GM18519 (cell line): ENCODE measurements around the gene C5orf47.
"Not testable (repeated sequence)": the region's sequence is repeated elsewhere in the genome, so short reads cannot be mapped to it uniquely, and the experiment has no call there.

Experiments used
- ATAC-seq: cut with Tn5 transposase; IDR thresholded peaks from one replicate; pipeline ENCODE4 v1.9.1; 2021; ENCODE audit warnings: mild to moderate bottlenecking, moderate library complexity; ENCODE audit not compliant: unreplicated experiment, low FRiP score

Gene C5orf47

DNA sequence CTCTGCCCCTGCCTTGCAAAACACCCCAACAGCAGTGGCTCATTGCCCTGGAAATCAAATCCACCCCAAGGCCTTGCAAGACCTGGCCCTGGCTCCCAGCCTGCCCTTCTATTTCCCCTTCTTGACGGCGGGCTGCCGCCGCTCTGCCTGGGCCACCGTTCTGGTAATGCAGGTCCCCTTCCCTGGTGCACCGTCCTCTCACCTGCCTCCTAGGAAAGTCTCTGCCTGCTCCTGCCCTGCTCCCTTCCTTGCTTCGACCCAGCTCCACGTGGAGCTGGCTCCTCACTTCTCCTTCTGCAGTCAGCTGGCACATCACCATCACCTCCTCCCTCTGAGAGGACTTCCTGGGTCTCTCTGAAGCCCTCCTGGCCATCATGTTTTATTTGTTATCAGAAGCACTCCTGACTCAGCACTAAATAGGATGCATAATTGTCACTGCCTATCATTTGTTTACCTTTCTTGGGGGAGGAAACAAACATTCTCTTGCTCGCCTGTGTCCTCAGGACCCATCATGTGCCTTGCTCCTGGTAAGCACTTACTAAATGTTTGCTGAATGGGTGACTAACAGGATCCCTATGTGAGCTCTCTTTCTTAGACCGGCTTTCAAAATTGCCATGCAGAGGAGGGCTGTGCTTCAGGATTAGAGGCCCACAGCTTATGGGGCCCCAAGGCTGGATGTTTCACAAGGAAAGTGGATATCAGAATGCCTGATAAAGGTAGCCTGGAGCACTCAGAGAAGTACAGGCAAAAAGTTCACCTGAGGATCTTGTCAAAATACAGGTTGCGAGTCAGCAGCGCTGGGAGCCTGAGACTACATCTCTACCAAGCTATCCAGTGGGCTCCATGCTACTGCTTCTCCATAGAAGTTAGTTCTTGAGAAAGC lies 19.6 kb upstream of the C5orf47 start:
- no peak for ATAC-seq

DNA sequence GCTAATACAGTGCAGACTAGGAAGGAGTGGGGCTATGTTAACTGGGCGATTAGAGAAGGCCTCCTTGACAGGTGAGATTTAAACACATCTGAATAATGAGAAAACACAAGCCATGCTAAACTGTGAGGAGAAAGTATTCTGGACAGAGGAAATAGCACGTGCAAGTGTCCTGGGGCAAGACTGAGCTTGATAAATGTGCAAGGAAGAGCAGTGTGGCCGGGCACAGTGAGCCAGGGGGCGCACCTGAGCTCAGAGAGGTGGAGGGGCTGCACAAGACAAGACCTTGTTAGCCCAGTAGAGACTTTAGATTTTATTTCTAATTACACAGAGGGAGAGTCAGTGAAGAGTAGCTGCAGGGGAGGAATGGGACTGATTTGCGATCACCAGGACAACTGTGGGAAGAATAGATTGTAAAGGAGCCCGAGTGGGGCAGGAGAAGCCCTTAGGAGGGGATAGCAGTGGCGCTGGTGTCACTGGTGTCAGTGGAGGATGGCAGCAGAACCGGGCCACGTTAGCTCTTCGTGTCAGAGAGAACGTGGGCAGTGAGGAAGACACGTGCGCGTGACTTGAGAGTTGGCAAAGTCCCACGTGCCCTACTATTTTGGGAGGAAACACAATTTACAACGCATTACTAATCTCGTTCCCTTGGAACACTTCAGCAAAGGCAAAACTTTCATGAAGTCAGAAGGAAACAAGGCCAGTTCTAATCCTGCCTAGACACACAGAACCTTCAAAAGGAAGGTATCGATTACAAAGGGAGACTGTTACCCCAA lies 17.9 kb upstream of the C5orf47 start:
- ATAC-seq, result no peak

DNA sequence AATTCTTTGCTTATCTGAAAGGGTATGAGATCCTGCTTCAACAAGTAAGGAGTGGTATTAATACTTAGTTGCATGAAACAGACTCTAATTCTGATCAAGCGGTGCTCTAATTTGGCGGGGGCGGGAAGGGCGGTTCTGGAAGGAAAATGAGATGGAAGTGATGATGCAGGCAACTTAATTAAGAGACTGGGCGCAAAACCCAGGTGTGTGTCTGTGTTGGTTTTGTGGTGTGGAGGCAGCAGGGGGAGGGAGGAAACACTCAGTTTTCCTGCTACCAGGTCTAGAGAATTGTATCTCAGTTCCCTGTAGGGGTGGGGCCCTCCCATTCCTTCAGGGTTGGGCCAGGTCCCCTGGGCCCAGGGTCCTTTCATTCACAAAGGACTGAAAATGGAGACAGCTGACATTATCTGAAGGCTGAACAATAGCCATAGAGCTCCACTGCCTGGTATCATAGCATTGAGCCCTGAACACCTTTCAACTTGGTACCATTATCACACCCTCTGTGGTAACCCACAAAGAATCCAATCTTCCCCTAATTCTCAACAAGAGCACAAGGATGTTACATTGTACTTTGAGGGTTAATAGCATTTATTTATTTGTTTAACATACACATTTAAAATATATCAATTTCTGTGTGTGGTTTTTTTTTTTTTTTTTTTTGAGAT lies 17.2 kb upstream of the C5orf47 start:
- ATAC-seq, result no peak

DNA sequence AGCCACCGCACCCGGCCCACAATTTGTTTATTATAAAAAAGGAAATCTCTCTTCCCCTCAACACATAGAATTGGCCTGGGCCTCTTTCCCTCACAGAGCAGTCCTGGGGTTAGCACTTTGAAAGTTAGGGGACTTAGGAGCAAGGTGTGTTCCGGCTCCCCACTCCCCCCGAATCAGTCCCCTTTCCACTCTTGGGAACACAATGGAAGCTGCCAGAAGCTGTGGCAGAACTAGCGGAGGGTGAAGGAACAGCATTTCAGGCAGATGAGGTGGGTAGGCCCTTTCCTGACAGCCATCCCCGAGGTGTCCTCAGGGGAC lies 16.4 kb upstream of the C5orf47 start:
- ATAC-seq, result no peak

DNA sequence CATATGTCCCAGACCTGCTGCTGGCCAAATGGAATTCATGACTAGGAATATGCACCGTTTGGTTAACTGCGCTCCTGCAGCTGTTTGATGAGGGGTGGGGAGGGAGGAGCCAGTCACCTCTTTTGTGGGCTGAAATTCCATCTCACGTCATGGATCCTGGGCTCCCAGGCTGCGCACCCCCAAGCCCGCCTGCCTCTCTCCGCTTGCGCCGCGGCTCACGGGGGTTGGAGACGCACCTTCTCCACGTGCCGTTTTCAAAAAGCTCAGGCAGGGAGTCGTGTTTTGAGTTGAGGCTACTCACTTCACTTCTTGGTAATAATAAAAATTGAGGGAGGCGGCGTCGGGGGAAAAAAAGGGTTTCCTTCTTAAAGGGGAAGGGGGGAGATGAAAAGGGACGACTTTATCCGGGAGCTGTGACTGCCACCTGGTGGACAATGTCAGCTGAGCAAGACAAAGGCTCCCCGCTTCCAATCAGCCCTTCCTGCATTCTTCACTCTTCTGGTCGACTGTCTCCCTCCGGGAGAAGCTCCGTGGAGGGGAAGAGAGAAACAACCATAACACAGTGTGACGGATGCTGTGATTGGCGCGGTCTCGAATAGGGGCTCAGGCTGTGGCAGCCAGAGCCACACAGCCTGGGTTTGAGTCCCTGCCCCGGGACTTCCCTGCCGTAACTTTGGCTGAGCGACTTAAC lies 15.9 kb upstream of the C5orf47 start:
- no peak for ATAC-seq

DNA sequence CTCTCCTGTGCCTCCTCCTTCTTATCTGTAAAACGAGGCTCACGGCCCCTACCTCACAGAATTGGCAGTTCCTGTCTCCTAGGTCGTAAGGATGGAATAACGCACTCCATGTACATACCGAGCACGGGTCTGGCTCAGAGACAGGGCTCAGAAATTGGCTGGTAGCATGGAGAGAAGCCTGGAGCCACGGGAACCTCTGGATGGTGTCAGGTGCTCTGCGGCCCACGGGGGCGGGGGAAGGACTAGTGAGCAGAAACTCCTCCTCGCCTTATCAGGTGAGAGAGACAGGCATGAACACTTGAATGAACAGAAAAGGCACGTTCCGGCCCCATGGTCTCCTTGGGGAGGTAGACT lies 15.4 kb upstream of the C5orf47 start:
- ATAC-seq, result no peak

DNA sequence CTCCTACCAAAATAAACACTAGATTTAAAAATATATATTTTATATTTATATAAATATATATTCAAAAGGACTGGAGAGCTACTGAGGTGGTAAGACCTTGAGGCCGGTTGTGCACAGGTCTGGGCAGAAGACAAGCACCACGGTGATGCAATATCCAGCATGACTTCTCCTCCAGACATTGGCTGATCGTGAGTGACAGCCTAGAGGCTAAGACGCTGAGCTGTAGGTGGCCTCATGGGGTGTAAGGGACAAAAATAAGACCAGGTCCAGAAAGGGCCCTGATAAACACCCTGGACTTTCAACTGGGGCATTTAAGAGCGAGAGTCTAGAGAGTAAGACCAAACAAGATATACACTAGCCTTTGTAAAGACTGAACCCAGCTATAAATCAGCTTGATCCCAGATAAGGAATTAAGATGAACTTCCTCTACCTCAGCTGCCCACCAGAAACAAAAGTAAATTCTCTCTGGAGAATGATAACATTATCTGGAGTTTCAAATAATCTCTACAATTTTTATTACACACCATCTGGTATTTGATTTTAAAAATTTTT lies 14.2 kb upstream of the C5orf47 start:
- no peak for ATAC-seq

DNA sequence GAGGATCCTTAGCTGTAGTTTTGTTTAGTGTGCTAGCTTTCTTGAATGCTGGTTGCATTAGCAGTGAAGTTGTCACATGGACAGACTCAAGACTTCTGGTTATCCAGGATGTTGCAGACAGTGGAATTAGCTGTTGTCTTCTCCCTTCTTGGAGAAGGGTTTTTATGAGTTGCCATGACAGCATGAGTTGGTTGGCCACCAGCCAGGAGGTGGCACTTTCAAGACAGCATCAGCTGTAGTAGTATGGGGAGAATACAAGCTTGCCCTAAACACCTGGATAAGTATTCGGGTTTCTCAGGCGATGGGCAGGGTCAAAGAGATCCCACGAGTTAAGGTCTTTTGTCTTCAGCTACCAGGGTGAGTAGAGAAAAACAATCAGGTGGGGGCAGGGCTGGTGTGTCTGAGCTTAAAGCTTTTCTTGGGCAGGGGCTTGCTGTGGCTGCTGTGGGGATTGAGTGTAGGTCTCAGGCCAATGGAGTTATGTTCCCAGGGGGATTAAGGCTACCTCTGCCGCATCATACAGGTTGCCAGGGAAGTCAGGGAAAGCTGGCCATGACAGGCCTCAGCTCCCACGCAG lies 7.7 kb upstream of the C5orf47 start:
- ATAC-seq, result no peak

DNA sequence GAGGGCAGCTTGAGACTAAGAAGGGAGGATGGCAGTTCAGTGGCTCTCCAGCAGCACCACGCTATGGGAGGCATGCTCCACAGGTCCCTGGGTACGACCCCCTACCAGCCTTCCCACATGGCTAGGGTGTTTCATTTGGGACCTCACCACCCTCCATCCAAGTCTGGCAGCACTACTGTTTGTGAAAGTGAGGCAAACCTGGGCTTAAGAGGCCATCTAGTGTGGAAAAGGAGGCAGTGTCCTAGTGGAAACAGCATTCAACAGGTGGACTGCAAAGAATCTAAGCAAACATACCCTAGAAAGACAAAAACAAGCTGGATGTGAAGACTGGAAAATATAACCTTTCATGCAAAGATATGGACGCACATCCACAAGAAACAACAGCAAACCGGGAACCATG lies 4.8 kb upstream of the C5orf47 start:
- ATAC-seq, result no peak

DNA sequence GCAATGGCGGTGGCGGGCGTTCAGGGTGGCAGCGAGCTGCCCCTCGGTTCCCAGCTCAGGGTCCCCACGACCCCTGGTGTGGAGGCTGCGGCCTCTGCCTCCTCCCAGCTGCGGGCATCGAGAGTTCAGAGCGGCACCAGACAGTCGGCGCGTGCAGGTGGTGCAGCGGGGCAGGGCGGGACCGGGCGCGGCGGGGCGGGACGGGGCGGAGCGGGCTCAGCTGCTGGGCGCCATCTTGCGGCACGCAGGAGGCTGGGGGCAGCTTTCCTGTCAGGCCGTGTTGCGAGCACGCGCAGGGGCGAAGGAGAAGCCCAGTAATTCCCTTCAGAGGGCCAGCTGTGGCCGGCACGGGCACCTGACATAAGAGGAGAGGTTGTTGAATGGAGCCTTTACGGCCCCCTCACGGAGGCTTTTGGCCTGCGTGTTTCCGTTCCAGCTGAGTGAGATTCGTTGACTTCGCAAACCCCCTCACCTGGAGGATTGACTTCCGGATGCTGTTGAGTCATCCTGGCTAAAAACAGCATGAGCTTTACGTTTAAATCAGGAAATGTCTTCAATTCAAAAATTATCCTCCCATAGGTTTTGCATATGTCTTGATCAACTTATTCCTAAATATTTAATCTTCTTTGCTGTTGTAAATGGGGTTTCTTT lies 587 bp downstream of the C5orf47 start:
- no peak for ATAC-seq

DNA sequence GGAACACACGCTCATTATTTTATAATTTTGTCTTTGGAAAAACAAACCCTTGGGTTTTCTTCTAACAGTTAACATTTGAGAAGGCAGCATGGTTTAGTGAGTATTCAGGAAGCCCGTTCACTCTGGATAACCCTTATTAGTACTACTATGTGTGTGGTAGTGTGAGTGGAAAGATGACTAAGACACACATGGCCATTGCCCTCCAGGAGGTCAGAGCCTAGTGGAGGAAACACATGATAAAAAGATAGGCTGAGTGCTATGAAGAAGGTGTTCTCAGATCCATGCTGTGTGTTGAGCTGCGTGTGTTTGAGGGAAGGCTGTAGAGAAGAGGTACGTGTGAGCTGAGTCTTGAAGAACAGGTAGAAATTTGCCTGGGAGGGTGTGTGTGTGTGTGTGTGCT lies 8.4 kb downstream of the C5orf47 start:
- ATAC-seq, result no peak

DNA sequence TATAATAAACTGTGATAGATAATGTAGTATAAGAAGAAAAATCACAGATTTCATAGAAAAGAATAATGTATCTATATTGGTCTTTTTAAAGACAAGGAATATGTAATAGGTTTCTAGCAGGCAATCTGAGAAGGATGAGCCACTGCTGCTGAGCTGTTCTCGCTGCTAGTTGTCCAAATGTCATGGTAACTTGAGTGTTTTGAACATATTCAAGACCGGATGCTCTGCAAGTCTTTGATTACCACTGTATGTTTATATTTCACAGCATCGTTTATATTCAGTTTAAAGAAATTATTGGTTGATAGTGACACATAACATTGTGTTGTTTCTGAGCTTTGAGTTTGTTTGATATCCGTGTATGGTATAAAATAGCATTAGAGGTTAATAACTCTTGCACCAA lies 9.6 kb downstream of the C5orf47 start:
- ATAC-seq, result no peak

DNA sequence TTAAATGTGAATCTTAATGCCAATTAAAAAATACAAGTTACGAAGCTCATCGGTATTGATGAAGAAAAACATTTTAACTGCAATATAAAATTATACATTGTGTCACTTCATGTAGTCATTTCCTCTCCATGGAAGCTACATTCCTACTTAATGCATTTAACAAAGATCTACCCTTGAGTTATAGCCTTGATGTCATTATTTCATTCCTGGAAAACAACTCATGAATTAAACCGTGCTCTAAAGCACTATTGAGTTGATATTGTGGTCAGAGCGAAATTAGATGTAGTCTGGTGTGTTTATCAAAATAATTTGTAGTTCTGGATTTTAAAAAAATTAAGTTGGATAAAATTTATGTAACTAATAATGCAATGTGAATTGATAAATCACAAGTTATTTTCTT lies 11.1 kb downstream of the C5orf47 start:
- no peak for ATAC-seq

DNA sequence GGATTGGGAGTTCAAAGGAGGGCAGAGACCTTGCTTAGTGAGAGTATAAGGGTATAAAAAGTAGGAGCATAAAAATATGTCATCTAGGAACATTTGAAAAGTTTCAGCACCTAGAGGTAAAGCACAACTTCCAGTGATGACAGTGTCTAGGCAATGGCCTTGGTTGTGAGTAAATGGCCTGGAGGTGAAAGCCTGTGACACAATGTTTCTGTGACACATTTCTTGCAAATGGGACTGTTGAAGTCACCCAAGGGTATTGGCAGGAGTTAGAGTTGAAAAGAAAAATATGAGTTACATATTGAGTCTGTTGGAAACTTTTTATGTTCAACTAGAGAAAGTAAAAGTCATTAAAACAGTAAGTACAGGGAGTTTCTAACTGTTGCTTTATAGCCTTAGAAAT lies 14.8 kb downstream of the C5orf47 start:
- ATAC-seq, result no peak

DNA sequence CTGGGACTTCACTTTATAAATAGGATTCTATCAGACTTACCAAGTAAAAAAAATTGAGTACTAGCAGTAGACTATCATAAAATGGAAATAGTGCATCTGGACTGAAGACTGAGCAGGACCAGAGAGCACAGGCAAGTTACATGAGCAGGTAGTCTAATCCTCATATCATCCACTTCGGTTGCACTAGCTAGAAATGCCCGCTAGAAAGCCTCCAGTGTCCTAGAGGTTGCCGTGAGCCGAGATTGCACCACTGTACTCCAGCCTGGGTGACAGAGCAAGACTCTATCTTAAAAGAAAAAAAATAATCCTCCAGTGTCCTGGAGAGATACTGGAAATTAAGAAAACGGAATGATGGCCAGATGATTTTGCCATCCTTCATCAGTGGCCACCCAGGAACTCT lies 20.0 kb downstream of the C5orf47 start:
- no peak for ATAC-seq

DNA sequence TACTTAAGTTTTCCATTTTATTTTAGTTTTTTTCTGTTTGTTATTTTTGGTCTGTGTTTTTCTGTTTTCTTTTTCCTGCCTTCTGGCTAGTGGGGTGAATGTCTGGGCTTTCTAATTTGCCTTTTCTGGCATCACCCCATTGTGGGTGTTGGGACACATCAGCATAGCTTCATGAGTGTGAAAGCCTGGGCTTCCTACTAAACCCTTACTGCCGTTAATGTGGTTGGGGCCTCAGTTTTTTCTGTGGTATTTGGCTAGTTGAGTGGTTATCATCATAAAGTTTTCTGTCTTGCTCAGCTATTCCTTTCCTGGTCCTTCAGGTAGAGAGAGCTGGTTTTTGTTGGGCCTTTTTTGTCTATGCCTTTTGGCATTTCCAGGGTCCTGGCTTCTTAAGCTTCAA lies 21.4 kb downstream of the C5orf47 start:
- no peak for ATAC-seq

DNA sequence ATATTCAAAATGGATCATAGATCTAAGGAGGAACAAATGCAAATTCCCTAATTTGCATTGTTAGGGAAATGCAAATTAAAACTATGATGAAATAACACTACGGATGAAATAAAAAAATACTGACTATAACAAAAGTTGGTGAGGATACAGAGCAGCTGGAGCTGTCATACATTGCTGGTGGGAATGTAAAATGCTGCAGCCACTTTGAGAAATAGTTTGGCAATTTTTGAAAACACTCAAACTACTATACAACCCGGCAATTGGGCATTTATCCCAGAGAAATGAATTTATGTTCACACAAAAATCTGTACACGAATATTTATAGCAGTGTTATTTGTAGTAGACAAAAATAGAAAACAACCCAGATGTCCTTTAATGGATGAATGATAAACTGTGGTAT lies 22.5 kb downstream of the C5orf47 start:
- ATAC-seq, result no peak

DNA sequence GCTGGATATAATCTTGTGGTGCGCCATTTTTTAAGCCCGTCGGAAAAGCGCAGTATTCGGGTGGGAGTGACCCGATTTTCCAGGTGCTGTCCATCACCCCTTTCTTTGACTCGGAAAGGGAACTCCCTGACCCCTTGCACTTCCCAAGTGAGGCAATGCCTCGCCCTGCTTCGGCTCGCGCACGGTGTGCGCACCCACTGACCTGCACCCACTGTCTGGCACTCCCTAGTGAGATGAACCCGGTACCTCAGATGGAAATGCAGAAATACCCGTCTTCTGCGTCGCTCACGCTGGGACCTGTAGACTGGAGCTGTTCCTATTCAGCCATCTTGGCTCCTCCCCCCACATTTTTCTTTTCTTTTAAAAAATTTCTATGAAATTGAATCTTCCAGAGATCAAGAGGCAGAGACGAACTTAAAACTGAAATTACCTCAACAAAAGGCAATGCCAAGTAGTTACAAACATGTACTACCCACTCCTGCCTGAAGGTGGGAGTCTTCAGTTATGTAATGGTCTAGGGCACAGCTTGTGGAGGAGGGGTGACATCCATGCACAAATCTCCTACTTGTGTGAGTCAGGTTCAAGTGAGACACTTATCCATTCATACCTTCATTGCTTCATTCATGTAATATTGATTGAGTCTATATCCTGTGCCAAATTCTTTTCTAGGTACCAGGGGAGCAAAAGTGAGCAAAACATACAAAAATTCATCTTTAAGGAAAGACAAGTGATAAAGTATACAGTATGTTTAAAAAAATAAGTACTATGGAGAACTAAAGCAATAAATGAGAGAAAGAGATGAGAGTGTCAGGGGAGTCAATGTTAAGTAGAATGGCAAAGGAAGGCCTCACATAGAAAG lies 31.3 kb downstream of the C5orf47 start:
- not testable (repeated sequence) for ATAC-seq

DNA sequence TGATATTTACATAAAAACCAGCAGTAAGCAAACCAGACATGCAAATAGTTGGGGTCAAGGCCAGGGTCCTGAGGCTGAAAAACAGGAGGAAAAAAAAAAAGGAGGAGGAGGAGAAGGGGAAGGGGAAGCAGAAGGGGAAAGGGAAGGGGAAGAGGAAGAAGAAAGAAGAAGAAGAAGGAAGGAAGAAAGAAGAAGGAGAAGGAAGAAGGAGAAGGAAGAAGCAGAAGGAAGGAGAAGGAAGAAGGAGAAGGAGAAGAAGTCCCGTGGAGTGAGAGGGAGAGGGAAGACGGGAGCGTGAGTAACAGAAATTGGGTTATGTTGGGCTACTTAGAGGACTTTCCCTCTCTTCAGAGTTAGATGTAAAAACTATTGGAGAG lies 31.9 kb downstream of the C5orf47 start:
- ATAC-seq, result no peak
